ENCODE measurements around the gene GALNT7. TPM values are rescaled to one million over a fixed set of nuclear protein-coding genes. Genes with fewer than 3 reads are reported as not detected.

GALNT7 gene
- total RNA-seq, 4 donors from 2014 or later = 6.8 to 24.8 (median 14.2) TPM

GRCh38 chr4:173282256-173282562 is 113.6 kb downstream of the GALNT7 start:
- TF ChIP-seq, protein P1, sequence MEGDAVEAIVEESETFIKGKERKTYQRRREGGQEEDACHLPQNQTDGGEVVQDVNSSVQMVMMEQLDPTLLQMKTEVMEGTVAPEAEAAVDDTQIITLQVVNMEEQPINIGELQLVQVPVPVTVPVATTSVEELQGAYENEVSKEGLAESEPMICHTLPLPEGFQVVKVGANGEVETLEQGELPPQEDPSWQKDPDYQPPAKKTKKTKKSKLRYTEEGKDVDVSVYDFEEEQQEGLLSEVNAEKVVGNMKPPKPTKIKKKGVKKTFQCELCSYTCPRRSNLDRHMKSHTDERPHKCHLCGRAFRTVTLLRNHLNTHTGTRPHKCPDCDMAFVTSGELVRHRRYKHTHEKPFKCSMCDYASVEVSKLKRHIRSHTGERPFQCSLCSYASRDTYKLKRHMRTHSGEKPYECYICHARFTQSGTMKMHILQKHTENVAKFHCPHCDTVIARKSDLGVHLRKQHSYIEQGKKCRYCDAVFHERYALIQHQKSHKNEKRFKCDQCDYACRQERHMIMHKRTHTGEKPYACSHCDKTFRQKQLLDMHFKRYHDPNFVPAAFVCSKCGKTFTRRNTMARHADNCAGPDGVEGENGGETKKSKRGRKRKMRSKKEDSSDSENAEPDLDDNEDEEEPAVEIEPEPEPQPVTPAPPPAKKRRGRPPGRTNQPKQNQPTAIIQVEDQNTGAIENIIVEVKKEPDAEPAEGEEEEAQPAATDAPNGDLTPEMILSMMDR (IDR thresholded peaks at IDR 0.05; ENCODE audit: low read depth) = no peak

GRCh38 chr4:173282626-173283025 is 114.0 kb downstream of the GALNT7 start:
- TF ChIP-seq, protein P1 (IDR thresholded peaks at IDR 0.05; ENCODE audit: low read depth) = no peak

DNA sequence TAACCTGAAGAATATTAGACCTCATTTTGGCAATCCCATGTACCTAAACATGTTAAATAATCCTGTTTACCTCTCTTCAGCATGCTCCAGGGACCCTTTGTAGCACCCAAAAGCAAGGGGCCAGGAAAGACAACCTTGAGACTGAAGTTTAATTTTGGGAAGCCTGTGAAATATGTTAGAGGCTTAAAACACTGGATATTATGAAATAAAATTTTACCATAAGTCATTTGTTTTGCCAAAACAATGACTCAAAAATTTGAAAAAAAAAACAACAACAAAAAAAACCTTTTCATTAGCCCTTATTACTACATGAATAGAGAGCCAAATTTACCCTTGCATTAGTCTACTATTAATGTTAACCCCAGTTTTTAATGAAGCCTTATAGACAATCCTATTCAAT is 115.9 kb downstream of the GALNT7 start:
- TF ChIP-seq, protein P1 (IDR thresholded peaks at IDR 0.05; ENCODE audit: low read depth) = no peak

DNA sequence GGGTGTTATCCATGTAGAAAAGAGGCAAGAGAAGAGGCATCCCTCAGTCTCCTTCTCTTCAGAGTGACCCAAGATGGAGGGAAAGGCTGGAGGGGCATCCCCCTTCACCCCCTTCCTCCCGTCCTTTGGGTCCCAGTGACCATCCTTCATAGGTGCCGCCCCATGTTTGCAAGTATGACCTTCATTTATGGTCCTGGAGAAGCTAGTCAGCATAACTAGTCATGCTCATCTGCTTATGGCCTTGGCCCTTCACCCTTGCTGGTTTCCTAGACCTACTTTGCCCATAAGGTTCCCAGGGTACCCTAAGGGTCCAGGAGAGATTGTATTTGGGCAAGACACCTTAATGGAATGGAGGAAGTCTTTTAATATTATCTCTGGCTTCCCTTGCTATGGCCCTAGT is 118.9 kb downstream of the GALNT7 start:
- TF ChIP-seq, protein P1 (IDR thresholded peaks at IDR 0.05; ENCODE audit: low read depth) = no peak

- TF ChIP-seq, protein P1 (IDR thresholded peaks at IDR 0.05; ENCODE audit: low read depth) = no peak
Observed at GRCh38 chr4:173288296-173288695, 119.7 kb downstream of the GALNT7 start.

GRCh38 chr4:173288698-173289352 is 120.2 kb downstream of the GALNT7 start:
- TF ChIP-seq, protein P1 (IDR thresholded peaks at IDR 0.05; ENCODE audit: low read depth) = no peak

DNA sequence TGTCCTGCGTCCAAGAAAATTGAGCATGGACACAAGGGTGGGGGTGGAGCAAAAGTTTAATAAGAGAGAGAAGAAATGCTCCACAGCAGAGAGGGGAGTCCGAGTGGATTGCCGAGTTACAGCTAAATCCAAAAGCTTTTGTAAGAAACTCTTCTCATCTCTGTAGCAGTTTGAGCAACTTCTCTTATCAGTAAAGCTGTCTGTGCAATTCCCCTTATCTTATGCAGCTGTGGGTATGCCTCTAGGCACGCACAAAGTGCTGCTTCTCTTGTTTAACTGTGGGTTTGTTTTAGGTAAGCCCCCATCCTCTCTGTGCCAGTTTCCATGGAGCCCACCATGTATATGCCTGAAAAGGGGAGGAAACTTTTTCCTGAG is 120.7 kb downstream of the GALNT7 start:
- TF ChIP-seq, protein P1 (IDR thresholded peaks at IDR 0.05; ENCODE audit: low read depth) = no peak

Measured in subcutaneous adipose tissue (tissue), 4 donors.